WI38 (cell line): ENCODE measurements around the gene TMEM229A.
"Not testable (repeated sequence)": the region's sequence is repeated elsewhere in the genome, so short reads cannot be mapped to it uniquely, and the experiment has no call there.

ENCODE experiments used
- H3K4me3 ChIP-seq: 2 replicates; pipeline ENCODE4 v1.5.1; 2011; ENCODE audit warnings: low read depth, mild to moderate bottlenecking, control low read depth, low read length
- TF ChIP-seq, protein P1 (sequence below): IDR thresholded peaks from 2 replicates; pipeline ENCODE4 v1.5.1; 2012; ENCODE audit warnings: low read depth, mild to moderate bottlenecking, control low read depth, low read length

TMEM229A gene

DNA sequence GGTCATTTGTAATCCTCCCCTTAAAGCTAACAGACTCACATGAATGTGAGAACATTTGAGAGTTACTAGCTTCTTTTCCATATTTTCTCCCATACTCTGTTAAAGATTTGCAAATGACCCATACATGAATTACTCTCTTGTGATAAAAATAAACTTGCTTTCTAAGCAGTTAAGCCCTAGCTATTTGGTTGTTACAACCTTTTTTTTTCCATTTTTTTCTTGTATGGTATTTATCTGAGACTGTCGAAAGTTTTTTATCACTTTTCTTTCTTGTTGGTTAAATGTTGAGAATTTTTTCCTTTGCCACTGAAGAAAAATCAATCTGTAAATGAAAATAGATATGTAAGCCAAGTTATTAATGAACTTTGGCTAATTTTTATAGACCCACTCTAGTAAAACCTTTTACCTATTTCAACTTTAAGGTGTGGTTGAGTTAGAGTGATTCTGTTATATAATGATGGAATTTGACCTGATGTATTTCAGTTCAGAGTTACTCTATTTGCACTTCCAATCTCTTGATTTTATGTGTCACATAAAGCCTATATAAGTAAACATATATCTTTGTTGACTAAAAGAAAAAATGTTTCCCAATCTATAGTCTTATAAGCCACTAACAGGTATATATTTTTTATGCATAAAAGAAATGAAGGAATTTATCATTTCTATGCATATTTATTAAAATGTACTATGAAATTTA lies 19.0 kb upstream of the TMEM229A start:
- no peak overlapping the region for H3K4me3 ChIP-seq
- TF ChIP-seq, protein P1, sequence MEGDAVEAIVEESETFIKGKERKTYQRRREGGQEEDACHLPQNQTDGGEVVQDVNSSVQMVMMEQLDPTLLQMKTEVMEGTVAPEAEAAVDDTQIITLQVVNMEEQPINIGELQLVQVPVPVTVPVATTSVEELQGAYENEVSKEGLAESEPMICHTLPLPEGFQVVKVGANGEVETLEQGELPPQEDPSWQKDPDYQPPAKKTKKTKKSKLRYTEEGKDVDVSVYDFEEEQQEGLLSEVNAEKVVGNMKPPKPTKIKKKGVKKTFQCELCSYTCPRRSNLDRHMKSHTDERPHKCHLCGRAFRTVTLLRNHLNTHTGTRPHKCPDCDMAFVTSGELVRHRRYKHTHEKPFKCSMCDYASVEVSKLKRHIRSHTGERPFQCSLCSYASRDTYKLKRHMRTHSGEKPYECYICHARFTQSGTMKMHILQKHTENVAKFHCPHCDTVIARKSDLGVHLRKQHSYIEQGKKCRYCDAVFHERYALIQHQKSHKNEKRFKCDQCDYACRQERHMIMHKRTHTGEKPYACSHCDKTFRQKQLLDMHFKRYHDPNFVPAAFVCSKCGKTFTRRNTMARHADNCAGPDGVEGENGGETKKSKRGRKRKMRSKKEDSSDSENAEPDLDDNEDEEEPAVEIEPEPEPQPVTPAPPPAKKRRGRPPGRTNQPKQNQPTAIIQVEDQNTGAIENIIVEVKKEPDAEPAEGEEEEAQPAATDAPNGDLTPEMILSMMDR = no peak

DNA sequence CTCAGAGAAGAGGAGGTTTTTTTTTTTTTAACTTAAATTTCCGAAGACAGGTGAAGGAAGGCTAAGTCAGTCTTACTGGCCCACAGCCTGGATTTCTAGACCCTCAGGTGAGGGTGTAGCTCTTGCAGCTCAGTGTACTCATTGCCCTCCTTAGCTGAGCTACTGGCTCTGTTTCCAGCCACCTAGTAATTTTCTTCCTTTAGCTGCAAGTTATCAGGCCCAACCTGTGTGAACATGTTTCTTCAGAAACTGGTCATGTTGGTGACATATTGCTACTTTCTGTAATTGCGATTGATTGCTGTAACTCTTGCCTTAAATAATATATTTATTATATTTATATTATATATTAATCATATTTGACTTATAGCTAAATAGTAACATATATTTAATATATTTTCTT lies 10.0 kb upstream of the TMEM229A start:
- TF ChIP-seq, protein P1 = no peak
- H3K4me3 ChIP-seq = no peak overlapping the region

DNA sequence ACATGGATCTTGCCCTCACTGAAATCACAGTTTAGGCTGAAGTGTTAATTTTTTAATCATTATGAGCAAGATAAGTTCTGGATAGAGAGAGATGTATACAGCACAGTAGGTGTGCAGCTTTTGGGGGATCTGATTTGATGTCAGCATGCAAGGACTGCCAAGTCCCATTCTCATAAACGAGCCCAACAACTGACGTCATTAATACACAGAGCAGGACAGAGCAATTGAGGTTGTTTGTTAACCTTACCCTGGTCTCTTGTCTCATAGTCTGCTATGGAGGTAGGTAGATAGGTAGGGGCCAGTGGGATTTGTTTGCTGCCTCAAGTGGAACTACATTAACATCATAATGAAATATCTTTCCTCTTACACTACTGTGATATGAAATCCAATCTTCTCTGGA lies 8.6 kb upstream of the TMEM229A start:
- H3K4me3 ChIP-seq = no peak overlapping the region
- TF ChIP-seq, protein P1 = no peak

DNA sequence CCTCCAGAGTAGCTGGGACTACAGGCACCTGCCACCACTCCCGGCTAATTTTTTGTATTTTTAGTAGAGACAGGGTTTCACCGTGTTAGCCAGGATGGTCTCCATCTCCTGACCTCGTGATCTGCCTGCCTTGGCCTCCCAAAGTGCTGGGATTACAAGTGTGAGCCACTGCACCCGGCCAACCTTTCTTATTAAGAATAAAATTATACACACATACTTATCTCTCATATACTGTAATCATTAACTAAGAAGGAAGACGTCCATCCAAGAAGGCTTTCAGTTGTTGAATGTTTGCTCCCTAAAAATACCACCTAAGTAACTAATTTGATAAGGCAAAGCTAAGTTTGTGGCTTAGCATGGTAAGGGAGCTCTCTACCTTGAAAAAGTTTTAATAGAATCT lies 5.0 kb upstream of the TMEM229A start:
- not testable (repeated sequence) for H3K4me3 ChIP-seq

DNA sequence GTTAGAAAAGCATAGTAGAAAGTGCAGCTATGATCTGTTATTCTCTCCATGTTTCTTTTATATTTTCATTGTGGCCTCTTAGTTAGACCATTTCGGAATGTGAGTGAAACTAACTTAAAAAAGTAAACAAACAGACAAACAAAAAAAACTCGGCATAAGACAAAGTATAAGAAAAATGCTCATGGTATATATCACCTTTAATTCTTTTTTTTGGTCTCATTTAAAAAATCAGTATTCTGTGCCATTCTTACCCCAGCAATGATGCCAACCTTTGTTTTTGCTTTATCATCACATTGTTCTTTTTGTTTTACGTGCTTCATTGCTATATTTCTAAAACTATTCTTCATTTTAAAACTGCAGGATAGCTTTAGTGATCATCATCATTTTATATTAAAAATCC lies 2.8 kb upstream of the TMEM229A start:
- no peak overlapping the region for H3K4me3 ChIP-seq
- TF ChIP-seq, protein P1 = no peak

DNA sequence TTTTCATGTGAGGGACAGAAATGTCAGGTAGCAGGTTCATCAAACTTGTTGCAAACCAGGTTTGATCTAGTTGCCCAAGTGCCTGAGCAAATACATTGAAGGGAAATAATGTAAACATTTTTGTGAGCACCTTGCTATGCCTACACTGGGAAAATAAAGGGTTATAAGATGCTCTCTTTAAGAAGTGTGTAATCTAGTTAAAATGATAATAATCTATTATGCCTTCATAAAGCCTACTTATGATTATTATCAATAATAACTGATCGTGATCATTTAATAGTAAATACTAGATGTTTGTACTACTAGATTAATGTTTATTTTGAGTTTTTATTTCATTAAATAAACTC lies 1.9 kb upstream of the TMEM229A start:
- H3K4me3 ChIP-seq = no peak overlapping the region
- TF ChIP-seq, protein P1 = no peak

DNA sequence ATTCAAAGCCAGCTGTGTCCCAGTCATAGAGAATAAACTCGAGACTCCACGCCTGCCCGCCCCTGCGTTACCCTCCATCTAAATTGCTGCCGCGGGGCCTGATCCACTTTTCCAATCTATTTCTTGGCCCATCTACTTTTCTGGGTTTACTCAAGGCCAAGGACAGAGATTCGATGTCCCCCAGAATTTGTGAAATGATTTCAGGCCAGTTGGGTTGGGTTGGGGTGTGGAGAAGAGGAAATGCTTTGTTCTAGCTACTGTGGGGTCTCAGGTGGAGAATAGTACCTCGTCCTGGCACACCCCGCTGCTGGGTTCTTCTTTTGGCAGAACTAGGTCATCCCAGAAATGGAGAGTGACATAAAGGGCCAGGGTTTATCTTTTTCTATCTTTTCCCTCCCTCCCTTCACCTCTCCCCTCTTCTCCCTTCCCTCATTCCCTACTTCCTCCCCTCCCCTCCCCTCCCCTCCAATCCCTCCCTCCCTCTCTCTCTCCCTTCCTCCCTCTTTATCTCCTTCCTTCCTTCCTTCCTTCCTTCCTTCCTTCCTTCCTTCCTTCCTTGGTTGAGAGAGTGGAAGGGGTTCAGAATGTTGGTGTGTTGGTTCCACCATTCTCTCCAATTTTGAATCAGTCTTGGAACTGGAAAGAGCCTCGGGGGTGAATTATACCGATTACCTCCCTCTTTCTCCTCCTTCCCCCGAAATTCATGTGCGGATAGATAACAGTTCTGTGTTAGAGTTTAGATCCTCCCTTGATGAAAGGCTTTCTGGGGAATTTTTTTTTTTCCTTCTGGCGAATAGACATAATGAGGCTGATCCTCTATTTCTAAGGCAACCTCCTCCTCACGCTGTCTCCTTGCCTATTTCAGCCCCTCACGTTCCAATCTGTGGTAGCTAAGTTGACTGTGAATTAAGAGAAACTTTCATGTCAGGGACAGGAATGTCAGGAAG lies 1.2 kb upstream of the TMEM229A start:
- H3K4me3 ChIP-seq = no peak overlapping the region

More for the DNA sequence above, 1.2 kb upstream of the TMEM229A start:
- TF ChIP-seq, protein P1 = no peak
